ENCODE data around the gene MAD2L1BP. TPM values are rescaled to one million over a fixed set of nuclear protein-coding genes. Genes with fewer than 3 reads are reported as not detected.

The MAD2L1BP gene
- total RNA-seq, 1 experiment from 2014 or later = 46.3 TPM

DNA sequence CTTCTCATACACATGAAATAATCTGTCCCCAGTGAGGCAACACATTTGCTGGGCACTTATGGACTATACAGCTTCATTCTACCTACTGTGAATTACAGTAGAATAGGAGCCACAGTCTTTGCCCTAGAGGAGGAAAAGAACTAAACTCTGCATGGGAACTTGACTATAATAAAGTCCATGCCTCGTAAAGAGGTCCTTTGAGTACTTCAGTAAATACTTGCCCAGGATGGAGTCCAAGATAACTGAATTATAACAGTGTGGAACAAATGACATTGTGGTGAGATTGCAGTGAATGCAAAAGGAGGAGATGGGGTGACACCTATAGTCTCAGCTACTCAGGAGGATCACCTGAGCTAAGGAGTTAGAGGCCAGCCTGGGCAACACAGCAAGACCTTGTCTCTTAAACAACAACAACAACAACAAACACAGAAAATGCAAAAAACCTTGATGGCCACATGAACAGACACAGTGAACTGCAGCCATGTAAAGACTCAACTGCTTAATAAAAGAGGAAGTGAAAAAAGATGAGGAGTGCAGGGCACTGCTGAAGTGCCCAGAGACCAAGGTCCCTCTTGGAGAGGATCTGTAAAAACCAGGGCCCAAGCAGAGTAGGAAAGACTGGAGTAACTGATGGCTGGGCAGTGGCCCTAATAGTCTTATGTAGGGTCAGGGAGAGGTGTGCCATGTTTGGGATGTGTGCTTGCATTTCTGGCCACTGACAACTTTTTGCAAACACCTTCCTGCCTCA lies 48.2 kb downstream of the MAD2L1BP start:
- no CpG with 5 or more reads among the region's 1 CpG for WGBS (ENCODE audit: extremely low coverage, insufficient read length, low lambda C conversion rate)
- peaks cover 26 to 29% of the 10 kb centered on the region in 2 experiments for H3K4me1 Mint-ChIP-seq
- Histone ChIP-seq H3K9ac (ENCODE audit: extremely low read depth, insufficient read length, low read length) (no peak overlapping the region), H2BK15ac (ENCODE audit: low read depth, low read length) (no peak overlapping the region), H3K56ac (ENCODE audit: insufficient read length, low read depth, low read length) (no peak overlapping the region), H3K4me2 (ENCODE audit: insufficient read depth, insufficient read length, low read length) (no peak overlapping the region), H3K23ac (ENCODE audit: insufficient read length, low read depth, low read length) (no peak overlapping the region), H2BK12ac (ENCODE audit: insufficient read length, low read depth, low read length) (no peak overlapping the region), H3K27me3 (ENCODE audit: insufficient read depth, low read length) (no peaks in the 10 kb centered on the region), H3K4me1 (ENCODE audit: insufficient read depth, low read length) (no peaks in the 10 kb centered on the region; the same call in 1 of the 2 replicates), H3K4ac (ENCODE audit: low read depth, low read length) (no peak overlapping the region), H4K8ac (replicated peaks; ENCODE audit: insufficient read length, low read depth, low read length) (no peak overlapping the region), H3T11ph (ENCODE audit: low read length) (no peak overlapping the region), H2BK20ac (ENCODE audit: low read depth, low read length, poor library complexity, severe bottlenecking) (no peak overlapping the region), H3K18ac (ENCODE audit: insufficient read length, low read depth, low read length) (no peak overlapping the region), H2BK120ac (ENCODE audit: low read depth, low read length, poor library complexity, severe bottlenecking) (no peak overlapping the region), H3K14ac (ENCODE audit: insufficient read depth, low read length) (no peak overlapping the region), H2AK5ac (ENCODE audit: insufficient read length, low read length) (no peak overlapping the region), H3K79me2 (ENCODE audit: insufficient read depth, low read length) (peaks cover 26% of the 10 kb centered on the region), H4K91ac (ENCODE audit: insufficient read length, low read depth, low read length) (no peak overlapping the region), H2BK5ac (ENCODE audit: insufficient read length, low read length) (no peak overlapping the region), H3K23me2 (ENCODE audit: insufficient read length, low read depth, low read length, poor library complexity, severe bottlenecking) (peaks cover 8% of the 10 kb centered on the region), H3K27ac (ENCODE audit: insufficient read length, low read depth, low read length) (no peak overlapping the region), H4K20me1 (ENCODE audit: control insufficient read depth, insufficient read depth, insufficient read length) (no peaks in the 10 kb centered on the region), H4K5ac (ENCODE audit: insufficient read length, low read depth, low read length) (no peak overlapping the region), H3K9me3 (ENCODE audit: control insufficient read depth, low read depth, low read length) (no peaks in the 10 kb centered on the region), H2AFZ (ENCODE audit: low read length) (no peak overlapping the region), H3K79me1 (ENCODE audit: insufficient read depth, low read depth, low read length, poor library complexity, severe bottlenecking) (peaks cover 13% of the 10 kb centered on the region)
- TF ChIP-seq, protein P1, sequence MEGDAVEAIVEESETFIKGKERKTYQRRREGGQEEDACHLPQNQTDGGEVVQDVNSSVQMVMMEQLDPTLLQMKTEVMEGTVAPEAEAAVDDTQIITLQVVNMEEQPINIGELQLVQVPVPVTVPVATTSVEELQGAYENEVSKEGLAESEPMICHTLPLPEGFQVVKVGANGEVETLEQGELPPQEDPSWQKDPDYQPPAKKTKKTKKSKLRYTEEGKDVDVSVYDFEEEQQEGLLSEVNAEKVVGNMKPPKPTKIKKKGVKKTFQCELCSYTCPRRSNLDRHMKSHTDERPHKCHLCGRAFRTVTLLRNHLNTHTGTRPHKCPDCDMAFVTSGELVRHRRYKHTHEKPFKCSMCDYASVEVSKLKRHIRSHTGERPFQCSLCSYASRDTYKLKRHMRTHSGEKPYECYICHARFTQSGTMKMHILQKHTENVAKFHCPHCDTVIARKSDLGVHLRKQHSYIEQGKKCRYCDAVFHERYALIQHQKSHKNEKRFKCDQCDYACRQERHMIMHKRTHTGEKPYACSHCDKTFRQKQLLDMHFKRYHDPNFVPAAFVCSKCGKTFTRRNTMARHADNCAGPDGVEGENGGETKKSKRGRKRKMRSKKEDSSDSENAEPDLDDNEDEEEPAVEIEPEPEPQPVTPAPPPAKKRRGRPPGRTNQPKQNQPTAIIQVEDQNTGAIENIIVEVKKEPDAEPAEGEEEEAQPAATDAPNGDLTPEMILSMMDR (conservative IDR thresholded peaks at IDR 0.05) = no peak
- DNase-seq = no peak
- H3K4me3 Mint-ChIP-seq = no peak overlapping the region
- H3K9me3 Mint-ChIP-seq = no peaks in the 10 kb centered on the region
- no peaks in the 10 kb centered on the region for H3K27me3 Mint-ChIP-seq (ENCODE audit: low read depth)
- H3K36me3 Mint-ChIP-seq (ENCODE audit: insufficient read depth in 1 of 3, low read depth in 3 of 3) = peaks cover 7 to 17% (median 10%) of the 10 kb centered on the region in 3 experiments; a peak in 4 of 7 replicates
- peak overlapping the region in 1 of 3 experiments; percentile 11; a peak in 1 of 7 replicates for H3K27ac Mint-ChIP-seq
